GM23338 (cell line): ENCODE results near the gene FAM111A.

ENCODE experiments used
- CREB1 ChIP-seq: fragments of 250-450 bp; sonication (Bioruptor Pico); IDR thresholded peaks from 2 replicates; pipeline ENCODE4 v1.5.0; 2020; ENCODE audit warnings: low read depth, mild to moderate bottlenecking, moderate library complexity
- CTCF ChIP-seq, 2 experiments: fragments of 200-600 bp in 1 of 2; sonication (generic) in 1 of 2; conservative IDR thresholded peaks; 2 replicates each; pipeline versions ENCODE4 v1.5.1 to v1.6.1; 2016 to 2017; ENCODE audit warnings: antibody characterized with exemption in 2 of 2, low read depth in 2 of 2, mild to moderate bottlenecking in 2 of 2, moderate library complexity in 1 of 2
- EZH2 ChIP-seq: fragments of 200-600 bp; sonication (generic); IDR thresholded peaks from one replicate; pipeline ENCODE4 v1.8.0; 2017; ENCODE audit warnings: antibody characterized with exemption, mild to moderate bottlenecking, low read depth; ENCODE audit not compliant: unreplicated experiment
- EZH2phosphoT487 ChIP-seq: fragments of 200-600 bp; sonication (generic); IDR thresholded peaks from one replicate; pipeline ENCODE4 v1.8.1; 2018; ENCODE audit warnings: antibody characterized with exemption; ENCODE audit not compliant: unreplicated experiment
- JUNB ChIP-seq: IDR thresholded peaks from one replicate; pipeline ENCODE4 v1.6.1; 2016; ENCODE audit warnings: antibody characterized with exemption; ENCODE audit not compliant: unreplicated experiment
- NANOG ChIP-seq: IDR thresholded peaks from 2 replicates; pipeline ENCODE4 v1.6.1; 2016; ENCODE audit warnings: antibody characterized with exemption, borderline replicate concordance
- POLR2AphosphoS5 ChIP-seq: IDR thresholded peaks from 2 replicates; pipeline ENCODE4 v1.6.1; 2016; ENCODE audit warnings: antibody characterized with exemption, low read depth
- REST ChIP-seq: IDR thresholded peaks from one replicate; pipeline ENCODE4 v1.6.1; 2018; ENCODE audit warnings: antibody characterized with exemption; ENCODE audit not compliant: unreplicated experiment
- STAT1 ChIP-seq: IDR thresholded peaks from one replicate; pipeline ENCODE4 v1.6.1; 2016; ENCODE audit warnings: antibody characterized with exemption; ENCODE audit not compliant: unreplicated experiment
- ZNF331 ChIP-seq: fragments of 250-450 bp; sonication (Bioruptor Pico); IDR thresholded peaks from 2 replicates; pipeline ENCODE4 v1.5.0; 2020; ENCODE audit warnings: low read depth, mild to moderate bottlenecking, moderate library complexity

GRCh38 chr11:59180907-59181306 is 38.3 kb downstream of the FAM111A start:
- TF ChIP-seq CTCF (conservative IDR thresholded peaks at IDR 0.05; ENCODE audit: low read depth in 2 of 2) = no peak
- TF ChIP-seq REST = no peak
- TF ChIP-seq EZH2 = no peak
- no peak for TF ChIP-seq POLR2AphosphoS5
- no peak for TF ChIP-seq EZH2phosphoT487
- TF ChIP-seq NANOG = no peak
- no peak for TF ChIP-seq STAT1
- no peak for TF ChIP-seq CREB1 (CRISPR knock-in tag)
- no peak for TF ChIP-seq JUNB
- TF ChIP-seq ZNF331 (CRISPR knock-in tag) = no peak
